ENCODE data around the gene USP6. TPM values are rescaled to one million over a fixed set of nuclear protein-coding genes. Genes with fewer than 3 reads are reported as not detected.

Gene USP6
- total RNA-seq, 1 experiment from 2014 or later: 0.11 TPM

DNA sequence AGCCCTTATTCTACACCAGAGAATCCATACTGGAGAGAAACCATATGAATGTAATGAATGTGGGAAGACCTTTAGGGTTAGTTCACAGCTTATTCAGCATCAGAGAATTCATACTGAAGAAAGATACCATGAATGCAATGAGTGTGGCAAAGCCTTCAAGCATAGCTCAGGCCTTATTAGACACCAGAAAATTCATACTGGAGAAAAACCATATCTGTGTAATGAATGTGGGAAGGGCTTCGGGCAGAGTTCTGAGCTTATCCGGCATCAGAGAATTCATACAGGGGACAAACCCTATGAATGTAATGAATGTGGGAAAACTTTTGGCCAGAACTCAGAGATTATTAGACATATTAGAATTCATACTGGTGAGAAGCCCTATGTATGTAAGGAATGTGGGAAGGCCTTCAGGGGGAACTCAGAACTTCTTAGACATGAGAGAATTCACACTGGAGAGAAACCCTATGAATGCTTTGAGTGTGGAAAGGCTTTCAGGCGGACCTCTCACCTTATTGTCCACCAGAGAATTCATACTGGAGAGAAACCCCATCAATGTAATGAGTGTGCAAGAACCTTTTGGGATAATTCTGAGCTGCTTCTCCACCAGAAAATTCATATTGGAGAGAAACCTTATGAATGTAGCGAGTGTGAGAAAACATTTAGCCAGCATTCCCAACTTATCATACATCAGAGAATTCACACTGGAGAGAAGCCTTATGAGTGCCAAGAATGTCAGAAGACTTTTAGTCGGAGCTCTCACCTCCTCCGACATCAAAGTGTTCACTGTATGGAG, 23.4 kb upstream of the USP6 start:
- peaks cover 75% of the 10 kb centered on the region for H3K9me3 ChIP-seq (ENCODE audit: insufficient read depth, low read depth)
- TF ChIP-seq, protein P1, sequence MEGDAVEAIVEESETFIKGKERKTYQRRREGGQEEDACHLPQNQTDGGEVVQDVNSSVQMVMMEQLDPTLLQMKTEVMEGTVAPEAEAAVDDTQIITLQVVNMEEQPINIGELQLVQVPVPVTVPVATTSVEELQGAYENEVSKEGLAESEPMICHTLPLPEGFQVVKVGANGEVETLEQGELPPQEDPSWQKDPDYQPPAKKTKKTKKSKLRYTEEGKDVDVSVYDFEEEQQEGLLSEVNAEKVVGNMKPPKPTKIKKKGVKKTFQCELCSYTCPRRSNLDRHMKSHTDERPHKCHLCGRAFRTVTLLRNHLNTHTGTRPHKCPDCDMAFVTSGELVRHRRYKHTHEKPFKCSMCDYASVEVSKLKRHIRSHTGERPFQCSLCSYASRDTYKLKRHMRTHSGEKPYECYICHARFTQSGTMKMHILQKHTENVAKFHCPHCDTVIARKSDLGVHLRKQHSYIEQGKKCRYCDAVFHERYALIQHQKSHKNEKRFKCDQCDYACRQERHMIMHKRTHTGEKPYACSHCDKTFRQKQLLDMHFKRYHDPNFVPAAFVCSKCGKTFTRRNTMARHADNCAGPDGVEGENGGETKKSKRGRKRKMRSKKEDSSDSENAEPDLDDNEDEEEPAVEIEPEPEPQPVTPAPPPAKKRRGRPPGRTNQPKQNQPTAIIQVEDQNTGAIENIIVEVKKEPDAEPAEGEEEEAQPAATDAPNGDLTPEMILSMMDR (conservative IDR thresholded peaks at IDR 0.05): no peak
- no peak for TF ChIP-seq EZH2 (IDR thresholded peaks at IDR 0.05; ENCODE audit: low read depth)
- no peaks in the 10 kb centered on the region for H3K36me3 ChIP-seq (ENCODE audit: low read depth)
- H3K4me1 ChIP-seq (replicated peaks; ENCODE audit: insufficient read depth): no peaks in the 10 kb centered on the region
- H4K20me1 ChIP-seq (ENCODE audit: insufficient read depth): no peaks in the 10 kb centered on the region
- H3K4me2 ChIP-seq: no peak overlapping the region
- intact Hi-C loops (cut with micrococcal nuclease; ENCODE audit: unreplicated experiment): no loop called here
- H3F3A ChIP-seq (ENCODE audit: insufficient read depth, low read depth): no peaks in the 10 kb centered on the region
- no peak overlapping the region for H3K27ac ChIP-seq
- no peak overlapping the region for H3K4me3 ChIP-seq
- ChIA-PET CTCF (no interaction called here), POLR2A (ENCODE audit: unreplicated experiment) (no interaction called here)
- H3K9me2 ChIP-seq (ENCODE audit: insufficient read depth): no peaks in the 10 kb centered on the region
- DNase-seq: no peak
- H3K79me2 ChIP-seq (ENCODE audit: low read depth): no peaks in the 10 kb centered on the region
- H3K27me3 ChIP-seq (ENCODE audit: insufficient read depth, low read depth): no peaks in the 10 kb centered on the region
- no TSS peak for BruUV-seq (replicated peaks)
- H2AFZ ChIP-seq: no peak overlapping the region

DNA sequence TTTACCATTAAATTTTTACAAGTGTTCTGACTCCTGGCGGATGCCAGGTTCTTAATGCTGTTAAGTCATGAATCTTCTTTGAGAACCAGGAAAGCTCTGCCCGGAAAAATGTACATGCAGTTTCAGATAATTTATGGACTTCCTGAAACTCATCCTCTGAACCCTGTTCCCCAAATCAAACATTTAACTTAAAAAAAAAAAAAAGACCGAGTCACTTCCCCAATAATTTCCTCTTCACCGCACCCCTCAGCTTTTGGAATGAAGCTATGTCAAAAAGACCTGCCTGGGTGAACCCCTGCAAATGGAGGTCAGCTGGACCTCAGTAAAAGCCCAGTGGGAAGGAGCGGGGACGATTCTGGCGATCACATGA, 19.1 kb upstream of the USP6 start:
- no TSS peak for BruUV-seq (replicated peaks)
- DNase-seq: no peak
- no peaks in the 10 kb centered on the region for H3K36me3 ChIP-seq (ENCODE audit: low read depth)
- no peak overlapping the region for H3K4me2 ChIP-seq
- H3K4me3 ChIP-seq: no peak overlapping the region
- no peaks in the 10 kb centered on the region for H3K9me2 ChIP-seq (ENCODE audit: insufficient read depth)
- H3K27ac ChIP-seq: no peak overlapping the region
- ChIA-PET CTCF (no interaction called here), POLR2A (ENCODE audit: unreplicated experiment) (no interaction called here)
- H4K20me1 ChIP-seq (ENCODE audit: insufficient read depth): no peaks in the 10 kb centered on the region
- H3K4me1 ChIP-seq (replicated peaks; ENCODE audit: insufficient read depth): no peaks in the 10 kb centered on the region
- no peaks in the 10 kb centered on the region for H3K79me2 ChIP-seq (ENCODE audit: low read depth)
- intact Hi-C loops (cut with micrococcal nuclease; ENCODE audit: unreplicated experiment): no loop called here
- no peak overlapping the region for H2AFZ ChIP-seq
- TF ChIP-seq, protein P1 (conservative IDR thresholded peaks at IDR 0.05): no peak
- no peak for TF ChIP-seq EZH2 (IDR thresholded peaks at IDR 0.05; ENCODE audit: low read depth)
- H3K27me3 ChIP-seq (ENCODE audit: insufficient read depth, low read depth): peaks cover 12% of the 10 kb centered on the region; the same call in 1 of the 2 replicates
- H3F3A ChIP-seq (ENCODE audit: insufficient read depth, low read depth): no peaks in the 10 kb centered on the region
- H3K9me3 ChIP-seq (ENCODE audit: insufficient read depth, low read depth): peaks cover 58% of the 10 kb centered on the region

DNA sequence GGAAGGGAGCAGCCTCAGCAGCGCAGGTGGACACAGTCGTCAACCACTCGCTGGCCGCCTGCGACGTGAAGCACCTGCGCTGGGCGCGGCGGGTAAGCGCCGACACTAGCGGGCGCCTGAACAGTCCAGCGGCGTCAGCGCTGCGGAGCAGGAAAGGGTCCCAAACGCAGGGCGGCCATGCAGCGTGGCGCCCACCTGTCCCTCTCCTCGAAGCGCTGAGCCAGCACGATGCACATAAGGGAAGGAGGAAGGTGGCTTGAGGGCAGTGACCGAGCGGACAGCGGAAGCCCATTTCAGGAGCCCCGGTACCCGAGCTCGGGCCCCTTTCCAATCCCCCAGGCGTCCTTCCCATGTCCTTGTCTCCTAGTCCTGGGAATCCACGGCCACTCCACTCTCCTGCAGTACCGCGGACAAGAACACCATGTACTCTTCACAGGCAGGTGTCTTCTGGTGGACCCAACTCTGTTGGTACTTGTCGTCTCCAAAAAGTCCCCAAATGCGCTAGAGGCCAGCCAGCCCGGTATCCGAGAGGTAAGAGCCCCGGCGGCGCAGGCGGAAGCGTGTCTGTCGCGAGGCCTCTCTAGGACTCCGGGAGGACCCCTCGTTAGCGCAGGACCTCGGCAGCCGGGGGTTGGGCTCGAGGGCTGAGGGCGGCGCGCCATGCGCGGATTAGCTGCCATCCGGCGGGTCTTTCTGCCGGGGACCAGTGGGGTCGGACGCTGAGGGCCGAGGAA, 18.6 kb upstream of the USP6 start:
- intact Hi-C loops (cut with micrococcal nuclease; ENCODE audit: unreplicated experiment): no loop called here
- TF ChIP-seq EZH2 (IDR thresholded peaks at IDR 0.05; ENCODE audit: low read depth): no peak
- TF ChIP-seq, protein P1 (conservative IDR thresholded peaks at IDR 0.05): no peak
- H3F3A ChIP-seq (ENCODE audit: insufficient read depth, low read depth): no peaks in the 10 kb centered on the region
- no peaks in the 10 kb centered on the region for H3K36me3 ChIP-seq (ENCODE audit: low read depth)
- ChIA-PET CTCF (interaction anchor here (0.6 kb wide), 1 partner anchor 432 kb away, joined by 3 read pairs; no protein-coding TSS in a partner anchor), POLR2A (ENCODE audit: unreplicated experiment) (no interaction called here)
- no peak overlapping the region for H3K27ac ChIP-seq
- H4K20me1 ChIP-seq (ENCODE audit: insufficient read depth): no peaks in the 10 kb centered on the region
- peaks cover 55% of the 10 kb centered on the region for H3K9me3 ChIP-seq (ENCODE audit: insufficient read depth, low read depth)
- DNase-seq: no peak
- H2AFZ ChIP-seq: no peak overlapping the region
- H3K9me2 ChIP-seq (ENCODE audit: insufficient read depth): no peaks in the 10 kb centered on the region
- H3K4me1 ChIP-seq (replicated peaks; ENCODE audit: insufficient read depth): no peaks in the 10 kb centered on the region
- no peaks in the 10 kb centered on the region for H3K79me2 ChIP-seq (ENCODE audit: low read depth)
- H3K4me2 ChIP-seq: no peak overlapping the region
- no peak overlapping the region for H3K4me3 ChIP-seq
- peaks cover 12% of the 10 kb centered on the region; the same call in 1 of the 2 replicates for H3K27me3 ChIP-seq (ENCODE audit: insufficient read depth, low read depth)
- BruUV-seq (replicated peaks): no TSS peak
